Left forelimb (tissue), 1 donor: ENCODE results near the gene SMAD6.
A peak's percentile ranks its signal among the peaks of the same experiment; 100 is the strongest.
"Not testable (repeated sequence)": the region's sequence is repeated elsewhere in the genome, so short reads cannot be mapped to it uniquely, and the experiment has no call there.

Experiments
- DNase-seq: peaks from one replicate; pipeline ENCODE4 v3.0.0-alpha.2; 2018; ENCODE audit warnings: low spot score

SMAD6 gene

DNA sequence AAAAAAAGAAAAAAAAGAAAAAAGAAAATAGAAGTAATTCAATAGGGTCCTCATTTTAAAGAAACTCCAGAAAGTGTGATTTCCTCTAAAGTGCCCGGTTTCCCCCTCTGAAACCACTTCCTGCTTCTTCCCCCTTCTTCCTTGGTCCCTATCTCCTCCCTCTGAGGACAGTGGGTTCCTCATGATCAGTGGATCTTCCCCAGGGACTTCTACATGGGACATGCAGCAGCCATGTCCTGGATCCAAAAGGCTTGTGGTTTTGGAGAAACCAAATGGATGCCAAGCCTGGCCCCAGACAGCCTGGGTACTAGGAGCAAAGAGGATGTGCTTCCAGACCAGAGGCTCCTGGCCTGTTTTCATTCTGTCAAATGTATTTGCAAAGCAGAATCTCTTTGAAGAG is 26.6 kb upstream of the SMAD6 start:
- DNase-seq: no peak

DNA sequence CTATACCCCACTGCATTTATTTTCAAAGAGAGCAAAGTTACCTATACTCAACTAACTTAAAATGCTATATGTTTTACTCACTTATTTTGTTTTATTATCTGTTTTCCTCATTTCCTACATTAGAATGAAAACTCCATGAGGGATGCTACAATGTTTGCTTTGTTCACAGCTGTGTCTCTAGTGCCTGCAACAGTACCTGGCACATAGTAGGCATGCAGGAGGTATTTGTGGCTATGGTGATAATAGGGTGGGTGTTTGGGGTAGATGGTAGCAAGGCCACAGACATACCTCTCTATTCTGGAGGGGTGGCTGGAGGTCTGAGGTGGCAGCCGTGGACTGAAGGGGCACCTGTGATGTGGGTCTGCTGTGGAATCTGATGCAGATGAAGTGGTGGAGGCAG is 24.7 kb upstream of the SMAD6 start:
- DNase-seq: no peak

DNA sequence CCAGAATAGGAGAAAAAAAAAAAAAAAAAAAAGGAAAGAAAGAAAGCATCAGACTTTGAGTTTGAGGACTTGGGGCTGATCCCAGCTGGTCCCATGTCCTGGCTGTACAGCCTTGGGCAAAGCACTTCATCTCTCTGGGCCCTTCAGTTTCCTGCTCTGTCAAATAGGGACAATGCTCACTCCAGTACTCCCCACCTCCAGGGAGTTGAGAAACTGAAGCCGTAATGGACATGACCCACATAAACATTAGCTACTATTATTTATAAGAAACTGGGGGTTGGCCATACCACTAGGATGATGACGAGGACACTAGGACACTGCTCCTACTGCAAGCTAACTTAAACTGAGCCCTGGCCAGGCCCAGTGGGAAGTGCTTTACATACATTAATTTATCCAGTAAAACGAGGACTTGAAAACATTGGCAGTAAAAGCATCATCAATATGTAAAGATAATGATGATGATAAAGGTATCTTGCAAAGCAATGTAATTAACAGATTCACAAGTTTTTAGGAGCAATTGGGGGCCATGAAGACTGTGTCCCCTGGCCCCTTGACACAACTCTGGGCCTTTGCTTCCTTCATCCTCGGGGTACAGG is 22.9 kb upstream of the SMAD6 start:
- no peak for DNase-seq

DNA sequence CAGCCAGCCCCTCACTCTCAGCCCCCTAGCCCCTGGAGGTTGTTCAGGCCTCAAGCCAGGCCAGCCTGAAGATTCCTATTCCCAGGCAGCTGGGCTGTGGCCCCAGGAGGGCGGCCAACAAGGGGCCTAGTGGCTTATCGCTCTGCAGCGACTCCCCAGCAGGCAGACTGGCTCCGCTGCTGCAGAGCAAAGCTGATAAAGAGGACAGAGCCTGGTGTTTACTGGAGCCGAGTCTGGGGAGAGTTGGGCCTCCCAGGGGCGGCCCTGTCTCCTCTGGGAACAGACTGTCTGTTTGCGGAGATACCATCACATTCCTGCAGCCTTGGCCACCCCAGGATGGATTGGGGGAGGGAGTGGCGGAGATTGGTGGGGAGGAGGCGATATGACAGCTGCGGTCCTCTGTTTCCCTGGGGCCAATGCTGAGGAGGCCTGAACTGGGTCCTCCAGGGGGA is 22.4 kb upstream of the SMAD6 start:
- no peak for DNase-seq

DNA sequence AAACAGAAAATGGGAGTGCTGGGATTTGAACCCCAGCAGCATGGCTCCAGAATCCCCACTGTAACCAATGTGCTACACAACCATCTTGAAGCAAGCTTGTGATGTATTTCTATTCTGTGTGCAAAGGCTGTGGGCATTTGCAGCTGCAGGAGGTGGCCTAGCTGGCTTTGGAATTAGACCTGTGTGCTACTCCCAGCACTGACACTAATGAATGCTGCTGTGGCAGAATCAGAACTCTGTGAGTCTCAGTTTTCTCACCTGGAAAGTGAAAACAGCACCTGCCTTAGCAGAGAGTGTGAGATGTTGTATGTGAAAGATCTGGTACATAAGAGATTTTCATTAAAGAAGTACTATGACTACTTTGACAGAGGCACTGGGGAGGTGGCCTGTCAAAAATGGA is 21.5 kb upstream of the SMAD6 start:
- DNase-seq: no peak

DNA sequence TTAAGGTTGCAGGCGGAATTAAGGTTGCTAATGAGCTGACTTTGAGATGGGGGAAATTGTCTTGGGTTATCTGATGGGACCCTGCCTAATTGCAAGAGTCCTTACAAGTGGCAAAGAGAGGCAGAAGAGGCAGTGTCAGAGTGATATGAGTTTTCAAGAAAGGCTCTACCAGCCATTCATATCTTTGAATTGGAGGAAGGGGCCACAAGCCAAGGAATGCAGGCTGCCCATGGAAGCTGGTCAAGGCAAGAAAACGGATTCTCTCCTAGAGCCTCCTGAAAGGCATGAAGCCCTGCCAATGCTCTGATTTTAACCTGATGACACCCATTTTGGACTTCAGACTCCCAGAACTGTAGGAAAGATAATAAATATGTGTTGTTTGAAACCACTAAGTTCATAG is 20.6 kb upstream of the SMAD6 start:
- no peak for DNase-seq

DNA sequence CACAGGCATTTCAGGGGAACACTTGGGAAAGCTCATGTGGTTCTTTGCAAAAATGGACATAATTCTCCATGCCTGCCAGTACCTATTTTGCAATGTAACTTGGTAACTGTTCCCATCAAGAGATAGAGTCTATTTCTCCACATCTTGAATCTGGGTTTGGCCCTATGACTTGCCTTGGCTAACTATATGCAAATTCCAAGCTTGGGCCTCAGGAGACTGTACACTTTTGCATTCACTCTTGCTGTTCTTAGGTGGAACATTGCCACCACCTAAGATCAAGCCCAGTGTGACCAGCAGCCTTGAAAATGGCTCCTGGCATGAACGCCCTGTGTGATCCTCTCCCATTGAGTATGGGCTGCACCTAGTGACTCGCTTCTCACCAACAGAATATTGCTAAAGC is 19.8 kb upstream of the SMAD6 start:
- DNase-seq: no peak

DNA sequence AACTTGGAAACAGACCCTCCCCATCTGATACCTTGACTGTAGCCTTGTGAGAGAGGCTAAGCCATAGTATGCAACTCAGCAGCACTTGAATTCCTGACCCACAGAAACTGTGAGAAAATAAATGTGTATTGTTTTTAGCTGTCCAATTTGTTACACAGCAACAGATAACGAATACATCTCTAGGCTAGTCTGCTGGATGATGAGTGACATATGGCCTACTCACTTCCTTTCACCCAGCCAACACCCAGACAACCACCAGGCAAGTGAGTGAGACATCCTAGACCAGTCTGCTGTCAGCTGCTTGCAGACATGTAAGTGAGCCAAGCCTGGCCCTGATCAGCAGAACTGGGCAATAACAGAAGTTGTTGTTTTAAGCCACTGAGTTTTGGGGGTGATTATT is 19.2 kb upstream of the SMAD6 start:
- DNase-seq: no peak

DNA sequence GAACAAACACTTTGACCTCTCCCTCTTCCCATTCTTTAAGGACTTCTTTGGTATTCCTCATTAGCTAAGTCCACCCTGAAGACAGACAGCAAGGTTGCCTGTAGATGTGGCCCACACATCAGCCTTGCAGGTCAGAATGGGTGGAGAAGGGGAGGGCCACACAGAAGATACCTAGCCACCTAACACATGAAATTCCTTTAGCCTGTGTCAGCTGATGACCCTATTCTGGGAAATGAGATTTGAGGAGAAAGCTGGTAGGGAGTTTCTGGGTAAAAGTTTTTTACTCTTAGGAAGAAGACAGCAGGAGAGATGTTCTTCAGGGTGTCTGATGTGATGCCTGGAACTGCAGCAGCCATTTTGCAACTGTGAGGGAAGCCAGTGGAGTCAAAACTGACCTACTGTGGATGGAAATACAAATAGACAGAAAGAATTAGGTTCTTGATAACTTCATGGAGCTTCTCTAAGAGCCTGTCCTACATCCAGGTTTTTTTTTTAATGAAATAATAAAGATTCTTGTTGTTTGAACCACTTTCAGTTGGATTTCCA is 17.8 kb upstream of the SMAD6 start:
- DNase-seq: no peak

DNA sequence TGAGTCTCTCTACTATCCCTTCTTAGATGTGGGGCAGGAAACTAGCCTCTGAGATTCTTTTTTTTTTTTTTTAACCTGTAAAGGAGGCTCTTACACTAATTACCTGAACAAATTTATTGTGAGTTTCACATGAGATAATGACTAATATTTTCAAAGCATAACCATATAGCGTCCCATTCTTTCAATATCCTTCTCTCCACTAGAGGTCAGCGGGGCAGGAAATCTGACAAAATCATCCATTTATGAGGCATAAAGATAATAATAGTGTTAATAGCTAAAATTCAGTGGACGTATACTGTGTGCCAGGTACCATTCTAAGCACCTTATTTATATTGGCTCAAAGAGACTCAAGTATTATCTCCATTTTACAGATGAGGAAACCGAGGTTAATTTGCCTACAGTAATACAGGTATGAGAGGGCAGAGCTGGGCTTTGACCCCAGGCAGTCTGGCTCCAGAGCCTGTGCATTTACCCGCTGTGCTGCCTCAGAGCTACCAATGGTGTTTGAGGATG is 16.3 kb upstream of the SMAD6 start:
- DNase-seq: no peak

DNA sequence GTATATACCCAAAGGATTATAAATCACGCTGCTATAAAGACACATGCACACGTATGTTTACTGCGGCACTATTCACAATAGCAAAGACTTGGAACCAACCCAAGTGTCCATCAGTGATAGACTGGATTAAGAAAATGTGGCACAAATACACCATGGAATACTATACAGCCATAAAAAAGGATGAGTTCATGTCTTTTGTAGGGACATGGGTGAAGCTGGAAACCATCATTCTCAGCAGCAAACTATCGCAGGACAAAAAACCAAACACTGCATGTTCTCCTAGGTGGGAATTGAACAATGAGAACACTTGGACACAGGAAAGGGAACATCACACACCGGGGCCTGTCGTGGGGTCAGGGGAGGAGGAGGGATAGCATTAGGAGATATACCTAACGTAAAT is 11.1 kb upstream of the SMAD6 start:
- not testable (repeated sequence) for DNase-seq

DNA sequence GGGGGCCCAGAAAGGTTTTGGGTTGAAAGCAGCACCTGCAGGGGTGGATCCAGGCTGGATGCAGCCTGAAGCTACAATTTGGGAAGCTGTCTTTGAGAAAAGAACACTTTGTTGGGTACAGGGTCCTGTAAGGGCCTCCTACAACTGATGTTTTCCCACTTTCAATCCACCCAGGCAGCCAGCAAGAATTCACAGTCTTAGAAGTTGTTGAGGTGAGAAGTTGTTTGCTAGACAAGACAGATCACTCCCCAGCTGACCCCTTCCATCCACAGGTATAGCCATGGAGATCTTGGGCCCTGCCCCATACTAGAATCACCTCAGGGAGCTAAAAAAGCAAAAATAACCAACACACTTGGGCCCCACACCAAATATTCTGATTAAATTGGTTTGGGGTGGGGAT is 10.3 kb upstream of the SMAD6 start:
- DNase-seq: no peak

DNA sequence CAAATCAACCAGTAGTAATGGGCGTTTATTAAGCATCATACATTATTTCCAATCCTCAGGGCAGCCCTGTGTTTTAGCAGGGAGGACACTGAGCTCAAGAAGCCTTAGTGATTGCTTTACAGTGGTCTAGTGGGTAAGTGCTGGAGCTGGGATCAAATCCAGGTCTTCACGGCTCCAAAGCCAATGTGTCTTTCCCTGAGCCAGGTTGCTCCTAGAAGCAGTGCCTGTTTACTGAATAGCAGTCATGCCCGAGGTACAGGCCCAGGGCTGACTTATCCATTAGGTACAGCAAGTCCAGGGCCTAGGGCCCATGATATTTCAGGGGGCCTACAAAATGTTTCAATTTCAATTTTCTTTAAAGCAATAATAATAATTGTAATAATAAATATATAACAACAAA is 9.6 kb upstream of the SMAD6 start:
- no peak for DNase-seq

DNA sequence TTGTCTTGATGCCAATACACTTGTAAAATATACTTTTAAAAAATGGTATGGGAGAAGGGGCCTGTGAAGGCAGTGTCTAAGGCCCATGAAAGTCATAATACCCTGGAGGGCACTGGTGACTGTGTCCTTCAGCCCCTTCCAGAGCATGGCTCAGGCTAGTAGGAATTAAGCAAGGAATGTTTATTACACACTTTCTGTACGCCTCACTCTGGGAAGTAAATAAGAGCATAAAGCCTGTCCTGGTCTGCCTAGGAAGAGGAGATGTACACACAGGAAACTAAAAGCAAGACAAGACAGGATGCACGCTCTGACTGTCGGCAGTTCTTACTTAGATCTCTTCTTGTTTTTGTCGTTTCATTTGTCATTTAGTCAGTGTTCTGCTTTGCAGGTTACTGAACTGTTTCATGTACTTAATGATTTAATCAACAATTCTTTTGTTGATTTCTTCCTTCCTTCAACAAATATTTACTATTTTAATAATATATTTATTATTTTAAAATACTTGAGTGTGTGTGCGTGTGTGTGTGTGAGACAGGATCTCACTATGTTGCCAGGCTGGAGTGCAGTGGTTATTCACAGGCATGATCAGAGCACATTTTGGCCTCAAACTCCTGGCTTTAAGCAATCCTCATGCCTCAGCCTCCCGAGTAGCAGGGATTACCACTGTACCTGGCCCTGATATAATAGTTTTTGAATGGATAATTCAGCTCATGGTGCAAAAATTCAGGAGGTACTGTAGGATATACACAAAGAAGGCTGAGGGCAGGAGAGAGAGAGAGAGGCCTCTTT is 9.0 kb upstream of the SMAD6 start:
- DNase-seq: no peak

DNA sequence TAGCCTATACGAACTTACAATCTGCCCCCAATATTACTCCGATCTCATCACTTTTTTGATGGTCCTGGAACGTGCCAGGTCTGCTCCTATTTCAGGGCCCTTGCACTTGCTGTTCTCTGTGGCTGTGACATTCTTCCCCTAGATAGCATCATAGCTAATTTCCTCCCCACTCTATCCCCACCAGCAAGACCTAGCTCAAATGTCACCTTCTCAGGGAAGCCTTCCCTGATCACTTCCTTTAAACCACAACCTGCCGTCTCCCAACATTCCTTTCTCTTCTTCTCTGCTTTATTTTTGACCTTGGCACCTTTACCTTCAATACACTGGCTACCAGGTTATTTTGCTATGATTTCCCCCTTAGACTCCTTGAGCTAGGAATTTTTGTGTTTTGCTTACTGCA is 5.3 kb upstream of the SMAD6 start:
- no peak for DNase-seq

DNA sequence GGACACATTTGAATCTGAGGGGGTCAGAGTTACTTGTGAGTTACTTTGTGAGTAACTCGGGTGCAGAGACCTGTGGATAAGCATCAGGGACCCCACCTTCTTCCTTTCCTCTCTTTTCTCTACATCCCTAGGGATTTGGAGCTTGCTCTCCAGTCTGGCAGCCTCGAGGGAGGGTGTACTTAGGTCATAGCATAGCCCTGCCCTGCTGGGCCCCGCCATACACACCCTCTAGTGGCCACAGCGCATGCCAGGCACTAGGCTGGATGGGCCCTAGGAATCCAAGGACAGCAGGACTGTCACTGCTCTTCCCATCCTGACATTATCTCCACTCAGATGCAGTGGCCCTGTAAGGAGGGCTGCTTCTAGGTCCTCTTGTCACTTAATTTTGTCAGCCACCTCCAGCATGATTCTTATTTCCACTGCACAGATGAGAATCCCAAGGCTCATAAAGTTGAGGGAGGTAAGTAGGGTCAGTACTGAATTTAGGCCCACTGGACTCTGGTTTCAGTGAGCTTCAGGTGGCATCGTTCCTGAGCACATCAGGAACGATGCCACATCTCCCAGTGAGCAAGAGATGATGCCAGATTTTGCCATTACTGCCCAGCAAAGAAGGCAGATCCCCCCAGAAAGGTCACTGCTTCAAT is 3.6 kb upstream of the SMAD6 start:
- no peak for DNase-seq

DNA sequence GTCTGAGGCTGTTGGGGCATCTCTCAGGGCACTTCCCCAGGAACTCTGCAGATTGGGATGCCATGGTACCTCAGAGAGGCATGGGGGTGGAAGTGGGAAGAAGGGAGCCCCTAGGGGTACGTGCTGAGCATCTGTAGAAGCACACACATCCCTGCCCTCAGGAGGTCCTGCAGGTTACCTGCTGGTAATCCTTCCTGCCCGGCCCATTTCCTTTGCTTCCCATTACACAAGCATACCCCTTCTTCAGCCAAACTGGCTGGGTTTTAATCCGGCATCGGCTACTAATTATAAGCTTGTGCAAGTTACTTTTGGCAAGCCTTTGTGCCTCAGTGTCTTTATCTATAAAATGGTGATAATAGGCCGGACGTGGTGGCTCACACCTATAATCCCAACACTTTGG is 3.1 kb upstream of the SMAD6 start:
- no peak for DNase-seq

DNA sequence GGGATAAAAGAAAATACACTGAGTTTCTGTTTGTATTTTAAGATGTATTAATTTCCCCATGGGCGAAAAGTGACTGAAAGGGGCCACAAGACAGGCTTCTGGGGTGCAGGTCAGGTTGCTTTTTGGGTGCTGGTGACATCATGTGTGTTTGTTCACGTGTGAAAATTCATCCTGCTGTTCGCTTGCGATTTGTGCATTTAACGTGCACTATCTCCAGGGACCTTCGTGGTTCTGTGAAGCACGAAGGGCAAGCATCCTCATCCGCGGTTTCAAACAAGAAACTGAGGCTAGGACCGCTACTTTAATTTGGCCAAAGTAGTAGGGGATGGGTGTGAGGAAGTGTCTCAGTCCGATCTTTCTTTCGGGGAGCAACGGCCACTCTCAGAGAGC is 1.6 kb upstream of the SMAD6 start:
- DNase-seq: no peak

DNA sequence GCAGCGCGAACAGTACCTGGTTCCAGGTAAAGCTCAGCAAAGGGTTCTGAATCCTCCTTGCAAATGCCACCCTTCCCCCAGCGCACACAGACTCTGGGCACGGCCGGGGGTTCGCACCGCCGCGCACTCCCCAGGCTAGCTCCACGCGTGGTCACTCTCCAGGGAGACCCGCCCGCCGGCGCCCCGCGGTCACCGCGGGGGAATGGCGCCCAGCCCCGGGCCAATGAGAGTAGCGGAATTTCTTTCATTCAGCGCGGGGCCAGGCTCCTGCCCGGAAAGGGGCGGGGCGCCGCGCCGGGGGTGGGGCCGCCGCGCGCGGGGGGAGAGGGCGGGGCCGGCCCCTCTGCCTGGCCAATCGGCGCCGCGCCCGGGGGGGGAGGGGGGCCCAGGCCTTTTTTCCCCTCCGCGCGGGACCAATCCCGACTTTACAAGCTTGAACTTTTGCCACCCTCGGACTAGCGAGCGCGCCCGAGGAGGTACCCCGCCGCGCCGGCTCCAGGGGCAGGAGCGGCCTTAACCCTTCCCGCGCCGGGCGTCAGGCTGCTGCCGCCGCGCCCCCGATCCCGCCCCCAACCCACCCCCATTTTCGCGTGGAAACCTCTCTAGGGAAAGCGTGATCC is 1.1 kb upstream of the SMAD6 start:
- peak; percentile 97 for DNase-seq

DNA sequence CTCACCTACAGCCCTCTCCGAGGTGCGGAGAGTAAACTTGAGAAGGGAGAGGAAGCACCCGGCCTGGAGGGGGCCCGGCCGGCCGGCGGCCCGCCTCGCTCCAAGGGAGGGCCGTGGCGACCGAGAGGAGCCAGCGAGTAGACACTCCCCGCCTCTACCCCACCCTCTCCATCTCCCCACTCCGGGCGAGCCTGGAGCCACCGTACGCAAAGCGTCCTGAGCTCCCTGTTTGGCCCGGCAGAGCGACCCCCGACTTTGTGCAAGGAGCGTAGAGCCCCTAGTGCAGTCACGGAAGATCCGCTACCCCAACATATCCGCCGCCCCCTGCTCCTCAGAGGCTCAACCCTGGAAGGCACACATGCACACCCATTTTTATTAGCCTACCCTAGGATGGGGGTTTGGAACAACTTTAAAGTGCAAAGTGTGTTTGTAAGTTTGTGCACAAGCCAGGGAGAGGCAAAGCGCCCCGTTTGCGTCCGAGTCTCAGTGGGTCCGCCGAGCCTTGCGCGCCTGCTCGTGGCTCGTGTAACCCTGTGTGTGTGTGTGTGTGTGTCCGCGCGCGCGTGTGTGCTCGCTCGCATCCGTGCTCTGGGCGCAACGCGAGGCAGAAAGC is 508 bp upstream of the SMAD6 start:
- no peak for DNase-seq

DNA sequence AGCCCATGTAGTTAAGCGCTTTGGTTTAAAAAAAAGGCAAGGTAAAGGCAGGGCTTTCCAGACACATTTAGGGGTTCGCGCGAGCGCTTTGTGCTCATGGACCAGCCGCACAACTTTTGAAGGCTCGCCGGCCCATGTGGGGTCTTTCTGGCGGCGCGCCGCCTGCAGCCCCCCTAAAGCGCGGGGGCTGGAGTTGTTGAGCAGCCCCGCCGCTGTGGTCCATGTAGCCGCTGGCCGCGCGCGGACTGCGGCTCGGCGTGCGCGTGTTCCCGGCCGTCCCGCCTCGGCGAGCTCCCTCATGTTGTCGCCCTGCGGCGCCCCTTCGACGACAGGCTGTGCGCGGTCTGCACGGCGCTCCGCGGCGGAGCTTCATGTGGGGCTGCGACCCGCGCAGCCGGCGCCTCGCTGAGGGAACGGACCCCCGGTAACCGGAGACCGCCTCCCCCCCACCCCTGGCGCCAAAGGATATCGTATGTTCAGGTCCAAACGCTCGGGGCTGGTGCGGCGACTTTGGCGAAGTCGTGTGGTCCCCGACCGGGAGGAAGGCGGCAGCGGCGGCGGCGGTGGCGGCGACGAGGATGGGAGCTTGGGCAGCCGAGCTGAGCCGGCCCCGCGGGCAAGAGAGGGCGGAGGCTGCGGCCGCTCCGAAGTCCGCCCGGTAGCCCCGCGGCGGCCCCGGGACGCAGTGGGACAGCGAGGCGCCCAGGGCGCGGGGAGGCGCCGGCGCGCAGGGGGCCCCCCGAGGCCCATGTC is 927 bp downstream of the SMAD6 start:
- no peak for DNase-seq
